ENCODE data around the gene OSBPL3.

DNA sequence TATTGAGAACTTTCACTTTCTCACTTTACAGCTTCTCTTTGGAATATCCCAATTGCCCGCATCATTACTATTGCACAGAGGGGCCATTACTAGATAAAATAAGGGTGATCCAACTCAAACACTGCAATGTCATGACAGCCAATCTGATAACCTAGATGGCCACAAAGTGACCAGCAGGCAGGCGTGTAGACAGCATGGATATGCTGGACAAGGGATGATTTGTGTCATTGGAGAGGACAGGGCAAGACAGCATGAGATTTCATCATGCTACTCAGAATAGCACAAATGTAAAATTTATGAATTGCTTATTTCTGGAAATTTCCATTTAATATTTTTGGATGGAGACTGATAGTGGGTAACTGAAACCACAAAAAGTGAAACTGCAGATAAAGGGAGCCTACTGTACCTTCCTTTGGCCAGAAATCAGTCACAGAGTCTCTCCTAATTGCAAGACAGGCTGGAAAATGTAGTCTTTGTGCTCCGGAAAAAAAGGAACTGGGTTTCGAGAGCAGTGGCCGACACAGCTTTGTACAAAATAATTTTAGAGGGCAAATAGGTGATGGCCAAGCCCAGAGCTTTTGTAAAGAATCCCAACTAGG, 216.6 kb downstream of the OSBPL3 start:
- TF ChIP-seq, protein P1, sequence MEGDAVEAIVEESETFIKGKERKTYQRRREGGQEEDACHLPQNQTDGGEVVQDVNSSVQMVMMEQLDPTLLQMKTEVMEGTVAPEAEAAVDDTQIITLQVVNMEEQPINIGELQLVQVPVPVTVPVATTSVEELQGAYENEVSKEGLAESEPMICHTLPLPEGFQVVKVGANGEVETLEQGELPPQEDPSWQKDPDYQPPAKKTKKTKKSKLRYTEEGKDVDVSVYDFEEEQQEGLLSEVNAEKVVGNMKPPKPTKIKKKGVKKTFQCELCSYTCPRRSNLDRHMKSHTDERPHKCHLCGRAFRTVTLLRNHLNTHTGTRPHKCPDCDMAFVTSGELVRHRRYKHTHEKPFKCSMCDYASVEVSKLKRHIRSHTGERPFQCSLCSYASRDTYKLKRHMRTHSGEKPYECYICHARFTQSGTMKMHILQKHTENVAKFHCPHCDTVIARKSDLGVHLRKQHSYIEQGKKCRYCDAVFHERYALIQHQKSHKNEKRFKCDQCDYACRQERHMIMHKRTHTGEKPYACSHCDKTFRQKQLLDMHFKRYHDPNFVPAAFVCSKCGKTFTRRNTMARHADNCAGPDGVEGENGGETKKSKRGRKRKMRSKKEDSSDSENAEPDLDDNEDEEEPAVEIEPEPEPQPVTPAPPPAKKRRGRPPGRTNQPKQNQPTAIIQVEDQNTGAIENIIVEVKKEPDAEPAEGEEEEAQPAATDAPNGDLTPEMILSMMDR (IDR thresholded peaks at IDR 0.05) = no peak
- TF ChIP-seq POLR2A (IDR thresholded peaks at IDR 0.05) = no peak

All from esophagus squamous epithelium (tissue), 4 donors.